ENCODE results near the gene SWI5. TPM values are rescaled to one million over a fixed set of nuclear protein-coding genes. Genes with fewer than 3 reads are reported as not detected.

SWI5 gene
- total and polyA plus RNA-seq, 7 donors, result 10.0 to 24.7 (median 20.1) TPM

DNA sequence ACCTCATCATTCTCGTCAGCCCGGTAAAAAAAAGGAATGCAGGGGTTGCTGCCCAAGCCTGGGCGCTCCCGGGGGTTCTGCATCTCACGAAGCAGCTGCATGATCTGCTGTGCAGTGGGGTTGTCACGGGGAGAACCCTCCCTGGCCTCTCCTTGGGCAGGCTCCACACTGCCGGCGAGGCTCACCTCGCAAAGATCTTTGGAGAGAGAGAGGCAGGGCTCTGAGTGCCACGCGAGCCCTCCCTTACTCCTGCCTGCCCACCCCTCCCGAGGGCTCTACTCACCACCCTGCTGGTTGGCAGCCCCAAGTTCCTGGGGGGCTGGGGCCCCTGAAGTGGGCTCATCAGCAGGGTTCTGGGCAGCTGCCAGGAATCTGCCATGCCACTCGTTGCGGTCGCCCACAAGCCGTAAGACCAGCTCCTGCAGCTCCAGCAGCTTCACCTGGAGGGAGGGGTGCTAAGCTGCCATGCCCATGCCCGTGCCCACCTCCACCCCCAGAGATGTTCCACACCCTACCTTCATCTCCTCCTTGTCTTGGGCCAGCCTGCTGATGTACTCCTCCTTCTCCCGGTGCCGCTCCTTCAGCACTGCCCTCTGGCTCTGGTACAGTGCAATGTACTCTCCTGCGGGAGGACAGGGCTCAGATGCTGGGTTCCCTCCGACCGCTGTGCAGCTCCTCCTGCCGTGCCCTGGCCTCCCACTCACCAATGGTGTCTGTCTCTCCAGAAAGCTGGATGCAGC, 18.8 kb upstream of the SWI5 start:
- H3K27ac ChIP-seq, result no peak overlapping the region
- WGBS, 3 donors, result 80 to 81% (median 80%) methylated on average over 23 of the region's 23 CpGs
- no peaks in the 10 kb centered on the region for H3K9me3 ChIP-seq
- peaks cover 9 to 64% of the 10 kb centered on the region in 2 donors for H3K36me3 ChIP-seq (ENCODE audit: insufficient read depth in 1 of 2, low read depth in 1 of 2)
- intact Hi-C loops (cut with DNase I), result no loop called here
- TF ChIP-seq, protein P1, sequence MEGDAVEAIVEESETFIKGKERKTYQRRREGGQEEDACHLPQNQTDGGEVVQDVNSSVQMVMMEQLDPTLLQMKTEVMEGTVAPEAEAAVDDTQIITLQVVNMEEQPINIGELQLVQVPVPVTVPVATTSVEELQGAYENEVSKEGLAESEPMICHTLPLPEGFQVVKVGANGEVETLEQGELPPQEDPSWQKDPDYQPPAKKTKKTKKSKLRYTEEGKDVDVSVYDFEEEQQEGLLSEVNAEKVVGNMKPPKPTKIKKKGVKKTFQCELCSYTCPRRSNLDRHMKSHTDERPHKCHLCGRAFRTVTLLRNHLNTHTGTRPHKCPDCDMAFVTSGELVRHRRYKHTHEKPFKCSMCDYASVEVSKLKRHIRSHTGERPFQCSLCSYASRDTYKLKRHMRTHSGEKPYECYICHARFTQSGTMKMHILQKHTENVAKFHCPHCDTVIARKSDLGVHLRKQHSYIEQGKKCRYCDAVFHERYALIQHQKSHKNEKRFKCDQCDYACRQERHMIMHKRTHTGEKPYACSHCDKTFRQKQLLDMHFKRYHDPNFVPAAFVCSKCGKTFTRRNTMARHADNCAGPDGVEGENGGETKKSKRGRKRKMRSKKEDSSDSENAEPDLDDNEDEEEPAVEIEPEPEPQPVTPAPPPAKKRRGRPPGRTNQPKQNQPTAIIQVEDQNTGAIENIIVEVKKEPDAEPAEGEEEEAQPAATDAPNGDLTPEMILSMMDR (IDR thresholded peaks at IDR 0.05), result no peak
- ATAC-seq (peak in 1 of 4 donors; percentile 26), DNase-seq (no peak)
- H3K4me1 ChIP-seq, result no peaks in the 10 kb centered on the region
- H3K27me3 ChIP-seq (ENCODE audit: insufficient read depth in 3 of 3, low read length in 2 of 3), result peaks cover 0 to 2% (median under 1%) of the 10 kb centered on the region in 3 donors
- H3K4me3 ChIP-seq, result no peak overlapping the region

DNA sequence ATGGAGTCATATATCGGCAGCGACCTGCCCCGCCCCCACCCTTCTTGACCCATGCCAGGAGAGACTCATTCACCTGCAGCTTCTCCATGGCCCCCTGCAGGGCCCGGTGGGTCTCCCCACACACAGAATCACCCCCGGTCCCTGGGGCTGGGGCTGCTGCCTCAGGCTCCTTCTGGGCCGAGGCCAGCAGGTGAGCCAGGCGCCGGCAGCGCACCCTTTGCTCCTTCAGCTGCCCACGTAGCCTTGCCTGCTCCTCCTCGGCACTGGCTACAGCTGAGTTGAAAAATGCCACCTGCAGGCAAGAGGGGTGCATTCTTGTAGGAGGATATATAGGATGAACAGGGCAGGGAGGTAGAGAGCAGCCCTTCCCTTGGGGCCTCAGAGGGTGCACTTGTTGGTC, 18.2 kb upstream of the SWI5 start:
- Histone ChIP-seq H3K27me3 (ENCODE audit: insufficient read depth in 3 of 3, low read length in 2 of 3) (no peaks in the 10 kb centered on the region), H3K36me3 (ENCODE audit: insufficient read depth in 1 of 2, low read depth in 1 of 2) (peaks cover 14 to 71% of the 10 kb centered on the region in 2 donors), H3K4me3 (no peak overlapping the region), H3K27ac (no peak overlapping the region), H3K4me1 (no peaks in the 10 kb centered on the region), H3K9me3 (no peaks in the 10 kb centered on the region)
- DNase-seq (no peak), ATAC-seq (no peak)
- intact Hi-C loops (cut with DNase I), result no loop called here
- 86 to 91% (median 86%) methylated on average over 11 of the region's 11 CpGs for WGBS, 3 donors
- TF ChIP-seq, protein P1 (IDR thresholded peaks at IDR 0.05), result no peak

GRCh38 chr9:128258326-128258725, 17.8 kb upstream of the SWI5 start:
- Histone ChIP-seq H3K4me3 (no peak overlapping the region), H3K27ac (no peak overlapping the region), H3K4me1 (no peaks in the 10 kb centered on the region), H3K27me3 (ENCODE audit: insufficient read depth in 3 of 3, low read length in 2 of 3) (no peaks in the 10 kb centered on the region), H3K9me3 (no peaks in the 10 kb centered on the region), H3K36me3 (ENCODE audit: insufficient read depth in 1 of 2, low read depth in 1 of 2) (peaks cover 14 to 75% of the 10 kb centered on the region in 2 donors)
- TF ChIP-seq, protein P1 (IDR thresholded peaks at IDR 0.05), result no peak
- intact Hi-C loops (cut with DNase I), result no loop called here
- WGBS, 3 donors, result 83 to 96% (median 91%) methylated on average over 3 to 6 of the region's 6 CpGs
- ATAC-seq, result no peak
- no peak for DNase-seq

- no peak overlapping the region for H3K4me3 ChIP-seq
- intact Hi-C loops (cut with DNase I), result no loop called here
- H3K27ac ChIP-seq, result no peak overlapping the region
- H3K9me3 ChIP-seq, result no peaks in the 10 kb centered on the region
- 82 to 91% (median 84%) methylated on average over 9 of the region's 9 CpGs for WGBS, 3 donors
- peaks cover 14 to 81% of the 10 kb centered on the region in 2 donors for H3K36me3 ChIP-seq (ENCODE audit: insufficient read depth in 1 of 2, low read depth in 1 of 2)
- TF ChIP-seq, protein P1 (IDR thresholded peaks at IDR 0.05), result no peak
- ATAC-seq (no peak), DNase-seq (no peak)
- no peaks in the 10 kb centered on the region for H3K27me3 ChIP-seq (ENCODE audit: insufficient read depth in 3 of 3, low read length in 2 of 3)
- H3K4me1 ChIP-seq, result no peaks in the 10 kb centered on the region
Observed at GRCh38 chr9:128259156-128259555, 16.9 kb upstream of the SWI5 start.

GRCh38 chr9:128260340-128260739, 15.7 kb upstream of the SWI5 start:
- TF ChIP-seq, protein P1 (IDR thresholded peaks at IDR 0.05), result no peak
- DNase-seq (no peak), ATAC-seq (no peak)
- WGBS, 3 donors, result 94 to 97% (median 94%) methylated on average over 16 to 17 of the region's 17 CpGs
- Histone ChIP-seq H3K36me3 (ENCODE audit: insufficient read depth in 1 of 2, low read depth in 1 of 2) (peaks cover 14 to 93% of the 10 kb centered on the region in 2 donors), H3K9me3 (no peaks in the 10 kb centered on the region), H3K27ac (no peak overlapping the region), H3K4me3 (no peak overlapping the region), H3K4me1 (no peaks in the 10 kb centered on the region), H3K27me3 (ENCODE audit: insufficient read depth in 3 of 3, low read length in 2 of 3) (no peaks in the 10 kb centered on the region)
- intact Hi-C loops (cut with DNase I), result no loop called here

All from psoas muscle (tissue), 8 donors.